H1 (cell line): Measurements from ENCODE around the gene GPR85. TPM values are rescaled to one million over a fixed set of nuclear protein-coding genes. Genes with fewer than 3 reads are reported as not detected.

Experiments used
- CTCF ChIA-PET: fragments of 300-600 bp; sonication (Branson Sonifier 250); formaldehyde crosslinking; loops from one replicate; lab custom pipeline; 2021; ENCODE audit not compliant: partially characterized antibody; lab: Charles Lee
- POLR2A ChIA-PET: fragments of 300-600 bp; sonication (Branson Sonifier 250); formaldehyde crosslinking; loops from one replicate; lab custom pipeline; 2021; ENCODE audit warnings: inconsistent platforms; ENCODE audit not compliant: partially characterized antibody; lab: Charles Lee
- DNase-seq, 2 experiments: peaks; one replicate each; pipeline versions ENCODE4 v3.0.0 to v3.0.0-alpha.2; 2010 to 2022; ENCODE audit warnings: low spot score in 2 of 2, low read depth in 1 of 2, mixed read lengths in 1 of 2
- FAIRE-seq: peaks from 2 replicates; lab custom pipeline; 2011; peaks lifted over from hg19 to GRCh38; lab: Jason Lieb, UNC
- H2AFZ ChIP-seq: 2 replicates; pipeline ENCODE4 v1.8.1; 2012; ENCODE audit warnings: low read length, inconsistent platforms
- H2AK5ac ChIP-seq: 2 replicates; pipeline ENCODE4 v1.6.1; 2013; ENCODE audit warnings: low read depth, low read length
- H2BK120ac ChIP-seq: replicated peaks from 2 replicates; pipeline ENCODE3; 2013; ENCODE audit warnings: low read depth, low read length, inconsistent platforms
- H2BK12ac ChIP-seq: 2 replicates; pipeline ENCODE4 v1.6.1; 2013; ENCODE audit warnings: low read depth, low read length
- H2BK15ac ChIP-seq: 2 replicates; pipeline ENCODE4 v1.6.1; 2013; ENCODE audit warnings: low read length
- H2BK20ac ChIP-seq: 2 replicates; pipeline ENCODE4 v1.6.1; 2013; ENCODE audit warnings: low read length
- H2BK5ac ChIP-seq: 2 replicates; pipeline ENCODE4 v1.6.1; 2013; ENCODE audit warnings: low read depth, low read length
- H3K14ac ChIP-seq: 2 replicates; pipeline ENCODE4 v1.6.1; 2013; ENCODE audit warnings: inconsistent platforms; ENCODE audit not compliant: insufficient read length
- H3K18ac ChIP-seq: 2 replicates; pipeline ENCODE4 v1.6.1; 2013; ENCODE audit warnings: low read length; ENCODE audit errors: extremely low read depth
- H3K23ac ChIP-seq: 2 replicates; pipeline ENCODE4 v1.6.1; 2013; ENCODE audit warnings: inconsistent platforms; ENCODE audit not compliant: insufficient read length
- H3K23me2 ChIP-seq: 2 replicates; pipeline ENCODE4 v1.6.1; 2013; ENCODE audit warnings: low read depth, low read length
- H3K27ac ChIP-seq: 2 replicates; pipeline ENCODE4 v1.6.1; 2011; ENCODE audit warnings: low read depth, low read length, inconsistent platforms
- H3K27me3 ChIP-seq, 4 experiments: replicated peaks in 1 of 4; 1 replicate in 1 of 4; 2 replicates in 3 of 4; pipeline versions ENCODE4 v1.6.1 to v1.8.1; 2011 to 2013; ENCODE audit warnings: low read length in 3 of 4, mild to moderate bottlenecking in 3 of 4, inconsistent platforms in 2 of 4, mixed read lengths in 2 of 4, moderate library complexity in 1 of 4; ENCODE audit not compliant: control insufficient read depth in 3 of 4, insufficient read depth in 3 of 4; ENCODE audit errors: extremely low read depth in 1 of 4
- H3K36me3 ChIP-seq, 4 experiments: 2 replicates each; pipeline versions ENCODE4 v1.6.1 to v1.8.1; 2011 to 2013; ENCODE audit warnings: mild to moderate bottlenecking in 4 of 4, low read length in 3 of 4, moderate library complexity in 2 of 4, control low read depth in 1 of 4, inconsistent platforms in 1 of 4; ENCODE audit not compliant: insufficient read depth in 4 of 4, control insufficient read depth in 2 of 4
- H3K4ac ChIP-seq: replicated peaks from 2 replicates; pipeline ENCODE3; 2013; ENCODE audit warnings: low read length, low read depth, mixed read lengths, inconsistent platforms; ENCODE audit not compliant: insufficient read length
- H3K4me1 ChIP-seq, 4 experiments: replicated peaks in 1 of 4; 1 replicate in 1 of 4; 2 replicates in 3 of 4; pipeline versions ENCODE4 v1.6.1 to v1.8.1; 2011 to 2013; ENCODE audit warnings: low read length in 3 of 4, inconsistent platforms in 2 of 4, mixed read lengths in 1 of 4; ENCODE audit not compliant: insufficient read depth in 4 of 4, control insufficient read depth in 3 of 4
- H3K4me2 ChIP-seq, 2 experiments: 2 replicates each; pipeline versions ENCODE4 v1.6.1 to v1.8.1; 2011 to 2013; ENCODE audit warnings: low read depth in 2 of 2, low read length in 2 of 2, control low read depth in 1 of 2, inconsistent platforms in 1 of 2, mild to moderate bottlenecking in 1 of 2; ENCODE audit not compliant: insufficient read depth in 1 of 2
- H3K4me3 ChIP-seq, 4 experiments: fragments of 200-600, 300-600 bp in 1 of 4; sonication (generic), shearing (Covaris generic), sonication (Bioruptor Twin) in 1 of 4; 2 replicates each; pipeline versions ENCODE4 v1.5.1 to v1.8.1; 2011 to 2016; ENCODE audit warnings: low read length in 4 of 4, low read depth in 3 of 4, control low read depth in 2 of 4, inconsistent platforms in 2 of 4, mild to moderate bottlenecking in 2 of 4, mixed read lengths in 1 of 4, moderate library complexity in 1 of 4; ENCODE audit not compliant: insufficient read depth in 2 of 4; ENCODE audit errors: extremely low read depth in 1 of 4
- H3K56ac ChIP-seq: replicated peaks from 2 replicates; pipeline ENCODE3; 2013; ENCODE audit warnings: low read depth, mild to moderate bottlenecking, mixed read lengths, low read length, inconsistent platforms; ENCODE audit not compliant: insufficient read length
- H3K79me1 ChIP-seq: 2 replicates; pipeline ENCODE4 v1.6.1; 2013; ENCODE audit warnings: low read depth, low read length, control low read depth
- H3K79me2 ChIP-seq, 2 experiments: 2 replicates each; pipeline versions ENCODE4 v1.6.1 to v1.8.1; 2012 to 2013; ENCODE audit warnings: low read length in 2 of 2, mild to moderate bottlenecking in 2 of 2, inconsistent platforms in 1 of 2; ENCODE audit not compliant: insufficient read depth in 2 of 2, control insufficient read depth in 1 of 2
- H3K9ac ChIP-seq, 4 experiments: replicated peaks in 1 of 4; 1 replicate in 1 of 4; 2 replicates in 3 of 4; pipeline versions ENCODE4 v1.6.1 to v1.8.1; 2011 to 2013; ENCODE audit warnings: low read depth in 3 of 4, low read length in 3 of 4, control low read depth in 2 of 4, mild to moderate bottlenecking in 2 of 4, moderate library complexity in 2 of 4, inconsistent platforms in 1 of 4; ENCODE audit errors: extremely low read depth in 1 of 4
- H3K9me3 ChIP-seq, 2 experiments: 2 replicates each; pipeline versions ENCODE4 v1.6.1 to v1.8.1; 2012 to 2013; ENCODE audit warnings: mild to moderate bottlenecking in 2 of 2, moderate library complexity in 2 of 2, control low read depth in 1 of 2, inconsistent platforms in 1 of 2, low read depth in 1 of 2, low read length in 1 of 2, mixed read lengths in 1 of 2; ENCODE audit not compliant: insufficient read depth in 2 of 2
- H4K20me1 ChIP-seq, 2 experiments: replicated peaks in 1 of 2; 2 replicates each; pipeline versions ENCODE3 to v1.8.1; 2011 to 2013; ENCODE audit warnings: inconsistent platforms in 2 of 2, low read length in 2 of 2, mild to moderate bottlenecking in 1 of 2; ENCODE audit not compliant: insufficient read depth in 2 of 2, control insufficient read depth in 1 of 2
- H4K5ac ChIP-seq: 2 replicates; pipeline ENCODE4 v1.6.1; 2013; ENCODE audit warnings: low read length, low read depth, mixed read lengths, inconsistent platforms; ENCODE audit not compliant: insufficient read length
- H4K8ac ChIP-seq: 2 replicates; pipeline ENCODE4 v1.8.0; 2013; ENCODE audit warnings: mild to moderate bottlenecking, moderate library complexity, low read length, inconsistent platforms; ENCODE audit not compliant: insufficient read depth; ENCODE audit errors: extremely low read depth
- H4K91ac ChIP-seq: replicated peaks from 2 replicates; pipeline ENCODE3; 2013; ENCODE audit warnings: low read length, mixed read lengths, inconsistent platforms; ENCODE audit not compliant: insufficient read length
- CTCF ChIP-seq, 3 experiments: IDR thresholded peaks; 1 replicate in 2 of 3; 2 replicates in 1 of 3; pipeline versions ENCODE4 v1.5.1 to v1.6.1; 2011; ENCODE audit warnings: low read length in 3 of 3, mild to moderate bottlenecking in 3 of 3, inconsistent platforms in 2 of 3, low read depth in 1 of 3, moderate library complexity in 1 of 3; ENCODE audit not compliant: insufficient read depth in 1 of 3; ENCODE audit errors: control extremely low read depth in 1 of 3
- JUND ChIP-seq: IDR thresholded peaks from 2 replicates; pipeline ENCODE4 v1.6.1; 2011; ENCODE audit warnings: mild to moderate bottlenecking, improper control_type of control experiment, low read length
- KDM1A ChIP-seq: fragments of 200-600, 300-600 bp; sonication (generic); IDR thresholded peaks from 2 replicates; pipeline ENCODE4 v1.7.1; 2016; ENCODE audit warnings: mild to moderate bottlenecking, low read length, borderline replicate concordance
- PHF8 ChIP-seq: fragments of 200-600 bp; sonication (generic); conservative IDR thresholded peaks from 2 replicates; pipeline ENCODE4 v1.7.1; 2012; ENCODE audit warnings: low read depth, mild to moderate bottlenecking, inconsistent platforms, low read length, moderate library complexity
- POLR2A ChIP-seq, 2 experiments: IDR thresholded peaks; 1 replicate in 1 of 2; 2 replicates in 1 of 2; pipeline ENCODE4 v1.6.1; 2011; ENCODE audit warnings: low read depth in 2 of 2, low read length in 2 of 2, mild to moderate bottlenecking in 2 of 2; ENCODE audit errors: control extremely low read depth in 1 of 2
- POU5F1 ChIP-seq: IDR thresholded peaks from 2 replicates; pipeline ENCODE4 v1.6.1; 2011; ENCODE audit warnings: low read depth, mild to moderate bottlenecking, low read length, moderate library complexity
- RFX5 ChIP-seq: IDR thresholded peaks from 2 replicates; pipeline ENCODE4 v1.6.1; 2011; ENCODE audit warnings: low read depth, low read length, improper control_type of control experiment, borderline replicate concordance
- RNF2 ChIP-seq: fragments of 200-900, 300-1000 bp; sonication (generic); IDR thresholded peaks from 2 replicates; pipeline ENCODE4 v1.7.1; 2016; ENCODE audit warnings: borderline replicate concordance, low read depth, mild to moderate bottlenecking, antibody characterized with exemption, low read length; ENCODE audit not compliant: poor library complexity, severe bottlenecking; ENCODE audit errors: missing control alignments
- SP2 ChIP-seq: IDR thresholded peaks from 2 replicates; pipeline ENCODE4 v1.6.1; 2012; ENCODE audit warnings: mild to moderate bottlenecking, low read length, inconsistent platforms
- WGBS, 2 experiments: shearing (Covaris generic) in 1 of 2; methylation state at CpG; one replicate each; pipeline versions ENCODE4 v1.1.6 to v1.1.7; 2013 to 2015; ENCODE audit warnings: low lambda C conversion rate in 2 of 2, mixed read lengths in 2 of 2, inconsistent platforms in 1 of 2, low coverage in 1 of 2, missing lambda C conversion rate in 1 of 2; ENCODE audit not compliant: insufficient replicate concordance in 2 of 2, insufficient coverage in 1 of 2, insufficient read length in 1 of 2; ENCODE audit errors: extremely low coverage in 1 of 2, missing lambda C conversion rate in 1 of 2; 5-methylcytosine and 5-hydroxymethylcytosine counted together
- polyA plus RNA-seq, 7 experiments: library from polyadenylated mRNA; depleted of rRNA in 3 of 7; stranded (reverse) in 5 of 7; unstranded in 2 of 7; fragments of >200 nt in 5 of 7; fragments of 200-250 nt in 2 of 7; gene quantifications; 1 replicate in 5 of 7; 2 replicates in 1 of 7; 4 replicates in 1 of 7; pipeline versions ENCODE4 v1.2.1 to v1.2.3, GENCODE V29; 2011 to 2013; ENCODE audit warnings: missing spikeins in 2 of 7, mixed read lengths in 2 of 7
- total RNA-seq: library from RNA; stranded (reverse); fragmentation: NEBNext Ultra II Directional; extraction: Animal tissue kit (Norgen Biotek cat#: 25700); gene quantifications from 2 replicates; pipeline ENCODE4 v1.2.1, GENCODE V29; 2021
- TF ChIP-seq, protein P1 (sequence below): IDR thresholded peaks from 2 replicates; pipeline ENCODE4 v1.6.1; 2012; ENCODE audit warnings: low read length, inconsistent platforms

The GPR85 gene
- total and polyA plus RNA-seq, 2 of the 8 experiments (the other 6 are each of a cell fraction or from before 2014, with no cell fraction given): 0.11 to 0.20 TPM

- H3K36me3 ChIP-seq: no peaks in the 10 kb centered on the region
- no peak overlapping the region for H2BK15ac ChIP-seq
- no peak overlapping the region for H3K23ac ChIP-seq
- no peaks in the 10 kb centered on the region for H4K20me1 ChIP-seq
- H4K5ac ChIP-seq: no peak overlapping the region
- no peak overlapping the region for H3K4me2 ChIP-seq
- no peak overlapping the region for H4K91ac ChIP-seq
- H2AK5ac ChIP-seq: no peak overlapping the region
- H3K14ac ChIP-seq: no peak overlapping the region
- no peaks in the 10 kb centered on the region for H3K4me1 ChIP-seq
- ChIA-PET POLR2A (no interaction called here), CTCF (no interaction called here)
- FAIRE-seq (no peak), DNase-seq (no peak)
- H3K9ac ChIP-seq: no peak overlapping the region
- no peak overlapping the region for H3K56ac ChIP-seq
- no peak overlapping the region for H3K4me3 ChIP-seq
- no peak overlapping the region for H3K18ac ChIP-seq
- WGBS, 2 experiments: 92% methylated on average over 1 of the region's 1 CpG; no CpG with 5 or more reads in 1 of the 2 experiments
- no peaks in the 10 kb centered on the region for H3K9me3 ChIP-seq
- H3K27me3 ChIP-seq: peaks cover 0 to 1% (median 0%) of the 10 kb centered on the region in 4 experiments; a peak in 1 of 7 replicates
- H3K79me2 ChIP-seq: no peaks in the 10 kb centered on the region
- no peak overlapping the region for H2BK5ac ChIP-seq
- H3K4ac ChIP-seq: no peak overlapping the region
- H3K27ac ChIP-seq: no peak overlapping the region
- no peaks in the 10 kb centered on the region for H3K23me2 ChIP-seq
- no peaks in the 10 kb centered on the region for H3K79me1 ChIP-seq
- no peak overlapping the region for H2BK120ac ChIP-seq
- no peak overlapping the region for H2AFZ ChIP-seq
- H4K8ac ChIP-seq: no peak overlapping the region
- H2BK20ac ChIP-seq: no peak overlapping the region
- H2BK12ac ChIP-seq: no peak overlapping the region
- TF ChIP-seq POLR2A (IDR thresholded peaks at IDR 0.05; ENCODE audit: control extremely low read depth in 1 of 2, low read depth in 2 of 2, low read length in 2 of 2): no peak
- TF ChIP-seq RFX5: no peak
- no peak for TF ChIP-seq CTCF (IDR thresholded peaks at IDR 0.05; ENCODE audit: control extremely low read depth in 1 of 3, insufficient read depth in 1 of 3, low read depth in 1 of 3, low read length in 3 of 3)
- no peak for TF ChIP-seq RNF2
- TF ChIP-seq JUND: no peak
- no peak for TF ChIP-seq POU5F1
- TF ChIP-seq, protein P1, sequence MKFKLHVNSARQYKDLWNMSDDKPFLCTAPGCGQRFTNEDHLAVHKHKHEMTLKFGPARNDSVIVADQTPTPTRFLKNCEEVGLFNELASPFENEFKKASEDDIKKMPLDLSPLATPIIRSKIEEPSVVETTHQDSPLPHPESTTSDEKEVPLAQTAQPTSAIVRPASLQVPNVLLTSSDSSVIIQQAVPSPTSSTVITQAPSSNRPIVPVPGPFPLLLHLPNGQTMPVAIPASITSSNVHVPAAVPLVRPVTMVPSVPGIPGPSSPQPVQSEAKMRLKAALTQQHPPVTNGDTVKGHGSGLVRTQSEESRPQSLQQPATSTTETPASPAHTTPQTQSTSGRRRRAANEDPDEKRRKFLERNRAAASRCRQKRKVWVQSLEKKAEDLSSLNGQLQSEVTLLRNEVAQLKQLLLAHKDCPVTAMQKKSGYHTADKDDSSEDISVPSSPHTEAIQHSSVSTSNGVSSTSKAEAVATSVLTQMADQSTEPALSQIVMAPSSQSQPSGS: no peak
- TF ChIP-seq SP2: no peak
- TF ChIP-seq PHF8: no peak
- no peak for TF ChIP-seq KDM1A
Measured at GRCh38 chr7:113092762-113093161, 6.1 kb upstream of the GPR85 start.
